Suprapubic skin (tissue), 4 donors: ENCODE data around the gene CHST8. TPM values are rescaled to one million over a fixed set of nuclear protein-coding genes. Genes with fewer than 3 reads are reported as not detected.

Source experiments
- DNase-seq, 2 donors: peaks; one replicate each; pipeline ENCODE4 v3.0.0-alpha.2; 2019; ENCODE audit warnings: low spot score in 2 of 2
- H3K27ac ChIP-seq: fragments of 200-600 bp; sonication (generic); one replicate; pipeline ENCODE4 v1.5.1; 2019
- H3K27me3 ChIP-seq: fragments of 200-600 bp; sonication (generic); one replicate; pipeline ENCODE4 v1.5.1; 2019
- H3K36me3 ChIP-seq: fragments of 200-600 bp; sonication (generic); one replicate; pipeline ENCODE4 v1.5.1; 2019
- H3K4me1 ChIP-seq: fragments of 200-600 bp; sonication (generic); one replicate; pipeline ENCODE4 v1.5.1; 2019
- H3K4me3 ChIP-seq: fragments of 200-600 bp; sonication (generic); one replicate; pipeline ENCODE4 v1.5.1; 2019; ENCODE audit warnings: mild to moderate bottlenecking
- H3K9me3 ChIP-seq: fragments of 200-600 bp; sonication (generic); one replicate; pipeline ENCODE4 v1.5.1; 2019
- CTCF ChIP-seq, 2 donors: fragments of 200-600 bp in 1 of 2; fragments of 450-650 bp in 1 of 2; sonication (generic) in 1 of 2; IDR thresholded peaks; one replicate each; pipeline ENCODE4 v1.5.1; 2016 to 2019; ENCODE audit warnings: antibody characterized with exemption in 2 of 2, mild to moderate bottlenecking in 1 of 2, moderate library complexity in 1 of 2
- EP300 ChIP-seq: sonication (generic); formaldehyde crosslinking; IDR thresholded peaks from one replicate; pipeline ENCODE4 v1.6.1; 2017; ENCODE audit warnings: antibody characterized with exemption
- POLR2A ChIP-seq, 2 donors: fragments of 450-650 bp; IDR thresholded peaks; one replicate each; pipeline ENCODE4 v1.6.1; 2017; ENCODE audit warnings: antibody characterized with exemption in 2 of 2, mild to moderate bottlenecking in 2 of 2, moderate library complexity in 2 of 2
- POLR2AphosphoS5 ChIP-seq, 3 donors: sonication (generic); formaldehyde crosslinking; IDR thresholded peaks; one replicate each; pipeline ENCODE4 v1.6.1; 2017; ENCODE audit warnings: antibody characterized with exemption in 3 of 3
- WGBS: methylation state at CpG from one replicate; pipeline ENCODE4 v1.1.5; 2018; 5-methylcytosine and 5-hydroxymethylcytosine counted together
- total RNA-seq, 4 donors: library from RNA; depleted of rRNA; stranded (reverse); fragments of >200 nt; gene quantifications; one replicate each; pipeline ENCODE4 v1.1.0, GENCODE V29; 2016

CHST8 gene
- total RNA-seq, 4 donors from 2014 or later, result 0.36 TPM; not detected in 3

GRCh38 chr19:33773704-33774624 is 152.2 kb downstream of the CHST8 start:
- H3K4me3 ChIP-seq, result no peak overlapping the region
- DNase-seq, result no peak
- 39% methylated on average over 4 of the region's 6 CpGs for WGBS
- peaks cover 11% of the 10 kb centered on the region for H3K4me1 ChIP-seq
- no peaks in the 10 kb centered on the region for H3K9me3 ChIP-seq
- no peaks in the 10 kb centered on the region for H3K36me3 ChIP-seq
- no peak overlapping the region for H3K27ac ChIP-seq
- TF ChIP-seq POLR2AphosphoS5 (IDR thresholded peaks at IDR 0.05) (no peak), CTCF (IDR thresholded peaks at IDR 0.05) (no peak), EP300 (no peak), POLR2A (IDR thresholded peaks at IDR 0.05) (no peak)
- H3K27me3 ChIP-seq, result peaks cover 37% of the 10 kb centered on the region

- WGBS, result 88% methylated on average over 3 of the region's 6 CpGs
- no peaks in the 10 kb centered on the region for H3K9me3 ChIP-seq
- H3K4me3 ChIP-seq, result no peak overlapping the region
- no peak for TF ChIP-seq POLR2AphosphoS5 (IDR thresholded peaks at IDR 0.05)
- H3K36me3 ChIP-seq, result no peaks in the 10 kb centered on the region
- no peak overlapping the region for H3K27ac ChIP-seq
- H3K27me3 ChIP-seq, result peaks cover 40% of the 10 kb centered on the region
- DNase-seq, result no peak
- peaks cover 15% of the 10 kb centered on the region for H3K4me1 ChIP-seq
Measured at GRCh38 chr19:33774751-33775150, 153.0 kb downstream of the CHST8 start.

DNA sequence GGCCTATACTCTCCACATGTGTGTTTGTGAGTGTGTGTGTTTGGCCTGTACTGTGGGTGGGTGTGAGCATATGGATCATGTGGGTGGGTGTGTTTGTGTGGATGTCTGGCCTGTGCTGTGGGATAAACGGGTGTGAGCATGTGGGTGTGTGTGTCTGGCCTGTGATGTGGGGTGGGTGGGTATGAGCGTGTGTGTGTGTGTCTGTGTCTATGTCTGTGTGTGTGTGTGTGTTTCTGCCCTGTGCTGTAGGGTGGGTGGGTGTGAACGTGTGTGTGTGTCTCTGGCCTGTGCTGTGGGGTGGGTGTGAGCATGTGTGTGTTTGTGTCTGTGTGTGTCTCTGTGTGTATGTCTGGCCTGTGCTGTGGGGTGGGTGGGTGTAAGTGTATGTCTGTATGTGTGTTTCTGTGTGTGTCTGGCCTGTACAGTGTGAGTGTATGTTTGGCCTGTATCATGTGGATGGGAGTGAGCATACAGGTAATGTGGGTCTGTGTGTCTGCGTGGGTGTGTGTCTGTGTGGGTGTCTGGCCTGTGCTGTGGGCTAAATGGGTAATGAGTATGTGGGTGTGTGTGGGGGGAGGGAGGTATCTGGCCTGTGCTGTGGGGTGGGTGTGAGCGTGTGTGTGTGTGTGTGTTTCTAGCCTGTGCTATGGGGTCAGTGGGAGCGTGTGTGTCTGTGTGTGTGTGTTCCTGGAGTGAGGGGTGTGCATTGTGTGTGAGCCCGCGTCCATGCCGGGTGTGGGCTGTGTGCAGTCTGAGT is 154.2 kb downstream of the CHST8 start:
- H3K27me3 ChIP-seq, result peaks cover 38% of the 10 kb centered on the region

GRCh38 chr19:33777351-33777750 is 155.6 kb downstream of the CHST8 start:
- TF ChIP-seq POLR2A (IDR thresholded peaks at IDR 0.05) (no peak), POLR2AphosphoS5 (IDR thresholded peaks at IDR 0.05) (no peak)
- Histone ChIP-seq H3K4me1 (peaks cover 23% of the 10 kb centered on the region), H3K36me3 (no peaks in the 10 kb centered on the region), H3K4me3 (no peak overlapping the region), H3K27ac (no peak overlapping the region), H3K9me3 (no peaks in the 10 kb centered on the region), H3K27me3 (peaks cover 41% of the 10 kb centered on the region)
- WGBS, result 82% methylated on average over 8 of the region's 9 CpGs
- DNase-seq, result no peak

More for the DNA sequence above, 154.2 kb downstream of the CHST8 start:
- H3K9me3 ChIP-seq, result no peaks in the 10 kb centered on the region
- H3K27ac ChIP-seq, result no peak overlapping the region
- peaks cover 20% of the 10 kb centered on the region for H3K4me1 ChIP-seq
- WGBS, result 79% methylated on average over 9 of the region's 9 CpGs
- no peaks in the 10 kb centered on the region for H3K36me3 ChIP-seq
- TF ChIP-seq POLR2A (IDR thresholded peaks at IDR 0.05) (no peak), CTCF (IDR thresholded peaks at IDR 0.05) (no peak), POLR2AphosphoS5 (IDR thresholded peaks at IDR 0.05) (no peak), EP300 (no peak)
- DNase-seq, result no peak
- H3K4me3 ChIP-seq, result no peak overlapping the region

DNA sequence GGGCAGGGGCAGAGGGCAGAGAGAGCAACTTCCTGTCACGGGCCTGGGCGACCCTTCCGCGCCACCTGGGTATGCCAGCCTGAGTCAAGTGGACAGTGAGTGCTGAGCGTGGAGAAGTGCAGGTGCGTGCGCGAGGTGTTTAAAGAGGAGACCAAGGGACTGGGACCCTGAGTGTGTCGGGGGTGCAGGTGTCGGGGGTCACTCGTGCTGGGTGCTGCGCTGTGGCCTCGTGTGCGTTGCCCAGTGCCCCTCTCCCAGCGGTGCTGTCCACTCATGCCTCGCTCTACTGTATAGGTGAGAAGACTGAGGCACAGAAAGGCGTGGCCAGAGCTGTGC is 156.0 kb downstream of the CHST8 start:
- H3K9me3 ChIP-seq, result no peaks in the 10 kb centered on the region
- WGBS, result 40% methylated on average over 9 of the region's 17 CpGs
- no peaks in the 10 kb centered on the region for H3K36me3 ChIP-seq
- peaks cover 23% of the 10 kb centered on the region for H3K4me1 ChIP-seq
- no peak for DNase-seq
- TF ChIP-seq CTCF (IDR thresholded peaks at IDR 0.05), result no peak
- TF ChIP-seq POLR2AphosphoS5 (IDR thresholded peaks at IDR 0.05), result no peak
- TF ChIP-seq POLR2A (IDR thresholded peaks at IDR 0.05), result no peak
- no peak for TF ChIP-seq EP300
- peaks cover 41% of the 10 kb centered on the region for H3K27me3 ChIP-seq
- no peak overlapping the region for H3K27ac ChIP-seq
- no peak overlapping the region for H3K4me3 ChIP-seq
